HepG2 (cell line): ENCODE measurements around the gene FAM89B. TPM values are rescaled to one million over a fixed set of nuclear protein-coding genes. Genes with fewer than 3 reads are reported as not detected.

Experiments
- ARID5B ChIP-seq: IDR thresholded peaks from 2 replicates; pipeline ENCODE4 v1.4.0; 2020; ENCODE audit warnings: mild to moderate bottlenecking, missing genetic modification reagents
- ATAD3A ChIP-seq: sonication (generic); formaldehyde crosslinking; IDR thresholded peaks from 2 replicates; pipeline ENCODE4 v1.4.0; 2020; ENCODE audit warnings: missing genetic modification reagents
- BATF2 ChIP-seq: sonication (generic); formaldehyde crosslinking; IDR thresholded peaks from 2 replicates; pipeline ENCODE4 v1.8.0; 2022; ENCODE audit warnings: mild to moderate bottlenecking, missing genetic modification reagents, moderate library complexity
- HNRNPK ChIP-seq: fragments of 200-400 bp; formaldehyde crosslinking; IDR thresholded peaks from 2 replicates; pipeline ENCODE4 v1.6.1; 2018; ENCODE audit warnings: low read length, low read depth, moderate library complexity, mild to moderate bottlenecking; ENCODE audit not compliant: poor library complexity, severe bottlenecking
- IRF9 ChIP-seq: sonication (generic); formaldehyde crosslinking; IDR thresholded peaks from 2 replicates; pipeline ENCODE4 v1.8.0; 2022; ENCODE audit warnings: missing genetic modification reagents, mild to moderate bottlenecking, borderline replicate concordance
- POGZ ChIP-seq: sonication (generic); formaldehyde crosslinking; IDR thresholded peaks from 2 replicates; pipeline ENCODE4 v1.4.0; 2020; ENCODE audit warnings: mild to moderate bottlenecking, missing genetic modification reagents
- SALL1 ChIP-seq: sonication (generic); formaldehyde crosslinking; IDR thresholded peaks from 2 replicates; pipeline ENCODE4 v1.8.0; 2022; ENCODE audit warnings: mild to moderate bottlenecking, missing genetic modification reagents
- TMF1 ChIP-seq: sonication (generic); formaldehyde crosslinking; IDR thresholded peaks from 2 replicates; pipeline ENCODE4 v1.8.1; 2022; ENCODE audit warnings: low read depth, missing genetic modification reagents
- TRIM22 ChIP-seq: fragments of 450-650 bp; IDR thresholded peaks from 2 replicates; pipeline ENCODE4 v1.6.1; 2017
- ZFX ChIP-seq: sonication (generic); formaldehyde crosslinking; IDR thresholded peaks from 2 replicates; pipeline ENCODE4 v1.4.0; 2020; ENCODE audit warnings: mild to moderate bottlenecking, low read depth, missing genetic modification reagents, moderate library complexity
- ZNF234 ChIP-seq: sonication (generic); formaldehyde crosslinking; conservative IDR thresholded peaks from 2 replicates; pipeline ENCODE4 v1.5.1; 2020; ENCODE audit warnings: mild to moderate bottlenecking, missing genetic modification reagents
- ZNF34 ChIP-seq: sonication (generic); formaldehyde crosslinking; IDR thresholded peaks from 2 replicates; pipeline ENCODE4 v1.4.0; 2020; ENCODE audit warnings: mild to moderate bottlenecking, missing genetic modification reagents, borderline replicate concordance
- ZNF414 ChIP-seq: sonication (generic); formaldehyde crosslinking; IDR thresholded peaks from 2 replicates; pipeline ENCODE4 v1.5.0; 2020; ENCODE audit warnings: missing genetic modification reagents
- ZNF44 ChIP-seq: sonication (generic); formaldehyde crosslinking; IDR thresholded peaks from 2 replicates; pipeline ENCODE4 v1.5.1; 2020; ENCODE audit warnings: mild to moderate bottlenecking, missing genetic modification reagents
- ZNF501 ChIP-seq: sonication (generic); formaldehyde crosslinking; IDR thresholded peaks from 2 replicates; pipeline ENCODE4 v1.5.1; 2020; ENCODE audit warnings: mild to moderate bottlenecking, moderate library complexity, missing genetic modification reagents
- ZNF543 ChIP-seq: sonication (generic); formaldehyde crosslinking; IDR thresholded peaks from 2 replicates; pipeline ENCODE4 v1.4.0; 2020; ENCODE audit warnings: mild to moderate bottlenecking, missing genetic modification reagents
- ZNF609 ChIP-seq: sonication (generic); formaldehyde crosslinking; IDR thresholded peaks from 2 replicates; pipeline ENCODE4 v1.4.0; 2020; ENCODE audit warnings: mild to moderate bottlenecking, missing genetic modification reagents, borderline replicate concordance
- polyA plus RNA-seq, 8 experiments: library from polyadenylated mRNA; depleted of rRNA in 3 of 8; stranded (reverse) in 7 of 8; unstranded in 1 of 8; fragments of >200 nt; fragmentation: Illumina TruSeq in 4 of 8; extraction: Trizol in 4 of 8; gene quantifications; 2 replicates each; pipeline versions ENCODE4 v1.2.1 to v1.2.3, GENCODE V29; 2011 to 2016; ENCODE audit warnings: low read depth in 4 of 8, missing spikeins in 1 of 8, mixed read lengths in 1 of 8; ENCODE audit not compliant: insufficient read depth in 1 of 8
- total RNA-seq, 5 experiments: library from RNA; depleted of rRNA; stranded (reverse); fragments of >200 nt; fragmentation: Illumina TruSeq; extraction: Trizol; gene quantifications; 2 replicates each; pipeline ENCODE4 v1.2.3, GENCODE V29; 2016; ENCODE audit warnings: low read depth in 1 of 5

Gene FAM89B
- total and polyA plus RNA-seq, 2 of the 13 experiments (the other 11 are each of a cell fraction or from before 2014, with no cell fraction given), result 5.7 to 8.0 TPM

GRCh38 chr11:65616575-65617001, 44.2 kb downstream of the FAM89B start (continued):
- no peak for TF ChIP-seq TMF1
- no peak for TF ChIP-seq BATF2 (CRISPR knock-in tag)
- no peak for TF ChIP-seq ZNF234 (CRISPR knock-in tag)
- TF ChIP-seq TRIM22, result no peak
- TF ChIP-seq ZNF543 (CRISPR knock-in tag), result no peak
- TF ChIP-seq ATAD3A (CRISPR knock-in tag), result no peak
- TF ChIP-seq ZNF501 (CRISPR knock-in tag), result no peak
- TF ChIP-seq ZFX (CRISPR knock-in tag), result no peak; the same call in 1 of the 2 replicates
- peak; percentile 55 for TF ChIP-seq ARID5B (CRISPR knock-in tag)
- TF ChIP-seq ZNF609, result 0 out of 2 replicates have a peak, but pooled peaks have one; percentile 7
- TF ChIP-seq ZNF34, result no peak
- TF ChIP-seq ZNF414 (CRISPR knock-in tag), result no peak
- TF ChIP-seq IRF9 (CRISPR knock-in tag), result no peak
- peak; percentile 35; the same call in 1 of the 2 replicates for TF ChIP-seq SALL1
- no peak for TF ChIP-seq POGZ (CRISPR knock-in tag)
- no peak for TF ChIP-seq HNRNPK
- no peak for TF ChIP-seq ZNF44 (CRISPR knock-in tag)
